OCI-LY3 (cell line): ENCODE results near the gene CAMTA1.

ENCODE experiments used
- H2AFZ ChIP-seq: fragments of 200-600, 300-600 bp; shearing (Covaris generic); 2 replicates; pipeline ENCODE4 v1.6.0; 2014; ENCODE audit warnings: antibody characterized with exemption, low read depth, low read length
- H3K27ac ChIP-seq: fragments of 200-600, 300-600 bp; sonication (generic); 2 replicates; pipeline ENCODE4 v1.5.1; 2014; ENCODE audit warnings: mild to moderate bottlenecking, low read length, moderate library complexity, mixed read lengths
- H3K27me3 ChIP-seq: fragments of 200-600, 300-600 bp; sonication (generic); 2 replicates; pipeline ENCODE4 v1.6.1; 2014; ENCODE audit warnings: low read depth, low read length, mixed read lengths
- H3K36me3 ChIP-seq: fragments of 200-600, 300-600 bp; sonication (generic); replicated peaks from 2 replicates; pipeline ENCODE3; 2014; ENCODE audit warnings: low read depth, low read length, mixed read lengths
- H3K4me1 ChIP-seq: fragments of 300-600, 200-600 bp; sonication (generic); 2 replicates; pipeline ENCODE4 v1.6.1; 2014; ENCODE audit warnings: low read length, mixed read lengths
- H3K4me2 ChIP-seq: fragments of 200-600, 300-600 bp; sonication (generic); 2 replicates; pipeline ENCODE4 v1.6.1; 2014; ENCODE audit warnings: low read length, mixed read lengths
- H3K4me3 ChIP-seq: fragments of 300-600, 200-600 bp; sonication (generic); 2 replicates; pipeline ENCODE4 v1.5.1; 2014; ENCODE audit warnings: antibody characterized with exemption, mild to moderate bottlenecking, low read length, moderate library complexity
- H3K79me2 ChIP-seq: fragments of 300-600, 200-600 bp; shearing (Covaris generic); 2 replicates; pipeline ENCODE4 v1.6.1; 2014; ENCODE audit warnings: mild to moderate bottlenecking, low read length, mixed read lengths
- H3K9ac ChIP-seq: fragments of 300-600, 200-600 bp; shearing (Covaris generic); 2 replicates; pipeline ENCODE4 v1.6.0; 2014; ENCODE audit warnings: mild to moderate bottlenecking, low read length, moderate library complexity
- H3K9me3 ChIP-seq: fragments of 200-600, 300-600 bp; shearing (Covaris generic); 2 replicates; pipeline ENCODE4 v1.6.1; 2014; ENCODE audit warnings: low read length, mixed read lengths; ENCODE audit not compliant: insufficient read depth
- H4K20me1 ChIP-seq: fragments of 200-600, 300-600 bp; sonication (generic); 2 replicates; pipeline ENCODE4 v1.6.1; 2016; ENCODE audit warnings: low read length, mixed read lengths; ENCODE audit not compliant: insufficient read depth
- CTCF ChIP-seq: fragments of 200-600, 300-600 bp; sonication (generic); IDR thresholded peaks from 2 replicates; pipeline ENCODE4 v1.5.1; 2014; ENCODE audit warnings: antibody characterized with exemption, low read length, low read depth
- EZH2phosphoT487 ChIP-seq: fragments of 200-600 bp; shearing (Covaris generic); IDR thresholded peaks from 2 replicates; pipeline ENCODE4 v1.6.1; 2018; ENCODE audit warnings: antibody characterized with exemption, mixed run types, low read depth

CAMTA1 gene

DNA sequence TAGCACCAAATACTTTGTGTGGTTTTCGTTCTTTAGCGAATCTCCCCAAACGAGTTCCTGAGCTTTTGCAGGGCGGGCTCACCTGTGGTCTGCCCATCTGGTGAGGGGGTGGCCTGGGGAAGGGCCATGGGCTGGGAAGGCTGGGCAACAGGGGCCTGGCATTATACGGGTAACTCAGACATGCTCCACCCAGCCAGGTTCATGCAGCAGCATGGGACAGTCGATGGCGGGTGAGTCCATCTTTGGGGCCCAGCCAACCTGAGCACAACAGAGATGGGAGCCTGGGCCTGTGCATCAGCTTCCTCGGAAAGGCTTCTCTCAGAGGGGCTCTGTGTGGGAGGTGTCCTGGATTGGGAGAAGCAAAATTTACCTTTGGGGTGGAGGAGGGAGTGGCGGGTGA lies 302.6 kb downstream of the CAMTA1 start:
- Histone ChIP-seq H3K4me3 (no peak overlapping the region), H2AFZ (no peak overlapping the region), H3K9ac (no peak overlapping the region), H3K27ac (no peak overlapping the region), H3K36me3 (no peaks in the 10 kb centered on the region), H4K20me1 (no peaks in the 10 kb centered on the region), H3K4me2 (no peak overlapping the region), H3K27me3 (no peaks in the 10 kb centered on the region), H3K79me2 (no peaks in the 10 kb centered on the region), H3K4me1 (no peaks in the 10 kb centered on the region), H3K9me3 (no peaks in the 10 kb centered on the region)
- no peak for TF ChIP-seq CTCF
- TF ChIP-seq EZH2phosphoT487 = no peak

DNA sequence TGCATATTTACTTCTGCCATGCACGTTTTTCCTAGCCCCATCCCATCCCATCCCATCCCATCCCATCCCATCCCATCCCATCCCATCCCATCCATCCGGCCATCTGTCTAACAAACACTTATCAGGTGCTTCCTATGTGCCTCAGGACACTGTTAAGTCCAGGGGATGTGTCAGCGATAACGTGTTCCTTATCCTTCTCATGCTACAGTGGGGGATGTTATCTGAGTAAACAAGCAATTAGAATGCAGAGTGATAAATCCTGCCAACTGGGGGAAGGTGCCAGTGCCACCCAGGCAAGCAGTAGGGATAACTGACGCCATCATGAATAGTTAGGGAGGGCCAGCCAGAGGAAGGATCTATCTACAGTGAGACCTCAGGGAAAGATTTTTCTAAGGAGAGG lies 304.2 kb downstream of the CAMTA1 start:
- Histone ChIP-seq H3K9ac (no peak overlapping the region), H3K4me2 (no peak overlapping the region), H3K27me3 (no peaks in the 10 kb centered on the region), H3K27ac (no peak overlapping the region), H3K36me3 (no peaks in the 10 kb centered on the region), H4K20me1 (no peaks in the 10 kb centered on the region), H3K4me1 (no peaks in the 10 kb centered on the region), H3K9me3 (no peaks in the 10 kb centered on the region), H3K79me2 (no peaks in the 10 kb centered on the region), H3K4me3 (no peak overlapping the region), H2AFZ (no peak overlapping the region)
- no peak for TF ChIP-seq CTCF

GRCh38 chr1:7093297-7093696 lies 308.0 kb downstream of the CAMTA1 start:
- H3K4me2 ChIP-seq = no peak overlapping the region
- H3K9me3 ChIP-seq = no peaks in the 10 kb centered on the region
- no peaks in the 10 kb centered on the region for H3K36me3 ChIP-seq
- TF ChIP-seq CTCF (no peak), EZH2phosphoT487 (no peak)
- H3K27ac ChIP-seq = no peak overlapping the region
- no peak overlapping the region for H2AFZ ChIP-seq
- H4K20me1 ChIP-seq = no peaks in the 10 kb centered on the region
- H3K4me1 ChIP-seq = no peaks in the 10 kb centered on the region
- H3K9ac ChIP-seq = no peak overlapping the region
- H3K27me3 ChIP-seq = 0 out of 2 replicates have a peak, but pooled peaks cover 5% of the 10 kb centered on the region
- H3K79me2 ChIP-seq = no peaks in the 10 kb centered on the region
- H3K4me3 ChIP-seq = no peak overlapping the region

DNA sequence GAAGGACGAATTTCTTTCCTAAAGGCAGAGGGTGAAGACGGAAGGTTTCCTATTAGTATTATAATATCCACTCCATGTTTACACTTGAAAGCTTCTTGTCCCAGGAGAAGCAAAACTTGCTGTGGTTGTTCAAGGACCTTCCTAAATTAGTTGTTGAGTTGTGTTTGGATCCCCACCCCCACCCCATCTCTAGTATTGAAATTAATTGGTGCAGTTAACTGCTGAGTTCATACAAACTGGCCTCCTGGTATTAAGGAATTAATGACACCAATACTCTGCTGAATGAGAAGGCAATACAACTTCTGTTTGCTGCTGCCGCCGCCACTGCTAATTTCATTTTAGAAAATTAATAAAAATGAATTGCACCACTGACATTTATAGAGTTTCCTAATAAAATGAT lies 308.8 kb downstream of the CAMTA1 start:
- 0 out of 2 replicates have a peak, but pooled peaks cover 5% of the 10 kb centered on the region for H3K27me3 ChIP-seq
- H3K4me2 ChIP-seq = no peak overlapping the region
- no peaks in the 10 kb centered on the region for H4K20me1 ChIP-seq
- H3K27ac ChIP-seq = no peak overlapping the region
- H3K9me3 ChIP-seq = no peaks in the 10 kb centered on the region
- no peak for TF ChIP-seq CTCF
- TF ChIP-seq EZH2phosphoT487 = no peak
- H3K36me3 ChIP-seq = no peaks in the 10 kb centered on the region
- no peak overlapping the region for H2AFZ ChIP-seq
- H3K4me1 ChIP-seq = no peaks in the 10 kb centered on the region
- H3K79me2 ChIP-seq = no peaks in the 10 kb centered on the region
- no peak overlapping the region for H3K4me3 ChIP-seq
- no peak overlapping the region for H3K9ac ChIP-seq
